ENCODE results near the gene RPP25.
"Not testable (repeated sequence)": the region's sequence is repeated elsewhere in the genome, so short reads cannot be mapped to it uniquely, and the experiment has no call there.

The RPP25 gene

GRCh38 chr15:74917676-74918075 is 38.9 kb downstream of the RPP25 start:
- no peak for DNase-seq (ENCODE audit: low read depth in 2 of 2)

- not testable (repeated sequence) for DNase-seq (ENCODE audit: low read depth in 2 of 2)
Observed at GRCh38 chr15:74913799-74914198, 42.8 kb downstream of the RPP25 start.

DNA sequence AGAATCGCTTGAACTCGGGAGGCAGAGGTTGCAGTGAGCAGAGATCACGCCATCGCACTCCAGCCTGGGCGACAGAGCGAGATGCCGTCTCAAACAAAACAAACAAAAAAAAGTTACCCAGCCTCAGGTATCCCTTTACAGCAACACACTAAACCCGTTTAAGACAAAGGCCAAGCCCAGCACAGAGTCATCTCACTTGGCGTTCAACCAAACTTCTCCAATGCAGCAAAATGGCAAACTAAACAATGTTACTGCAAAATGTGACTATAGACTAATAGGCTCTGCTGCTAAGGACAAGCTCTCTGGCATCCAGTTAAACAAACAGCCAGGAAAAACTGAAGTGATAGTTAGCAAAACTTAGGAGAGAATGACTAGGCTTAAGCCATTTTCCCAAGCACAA is 43.5 kb downstream of the RPP25 start:
- DNase-seq (ENCODE audit: low read depth in 2 of 2), result no peak

- DNase-seq (ENCODE audit: low read depth in 2 of 2), result no peak
Observed at GRCh38 chr15:74908635-74909034, 47.9 kb downstream of the RPP25 start.

DNA sequence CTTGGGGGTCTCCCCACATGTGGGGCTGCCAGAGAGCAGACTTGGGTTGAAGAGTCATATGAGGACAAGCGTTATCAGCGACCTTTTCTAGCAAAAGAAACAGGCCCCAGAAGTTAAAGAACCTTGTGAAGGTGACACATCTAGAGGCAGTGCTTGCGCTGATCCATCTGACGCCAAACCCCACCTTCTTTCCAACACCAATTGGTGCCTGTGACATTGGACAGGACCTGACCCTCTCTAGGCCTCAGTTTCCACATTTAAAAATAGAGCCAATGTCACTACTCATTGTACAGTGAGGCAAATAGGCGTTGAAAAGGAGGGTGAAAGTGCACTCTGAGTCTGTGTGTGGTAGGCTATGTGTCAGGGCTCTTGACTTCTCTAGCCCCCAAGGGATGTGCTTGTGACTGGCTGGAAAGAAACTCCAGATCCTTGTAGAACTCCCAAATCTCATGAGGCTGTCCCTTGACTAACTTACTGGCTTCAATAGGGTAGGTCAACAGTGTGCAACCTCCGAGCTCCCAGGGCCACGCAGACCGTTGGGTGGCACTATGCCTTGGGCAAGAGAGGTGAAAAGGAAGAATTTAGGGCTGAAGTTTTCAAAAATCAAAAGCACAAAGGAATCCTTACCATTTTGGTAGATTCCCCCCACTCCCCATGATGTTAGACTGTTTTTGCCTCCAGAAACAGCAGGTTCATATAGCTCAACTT is 49.3 kb downstream of the RPP25 start:
- DNase-seq (ENCODE audit: low read depth in 2 of 2), result no peak

- DNase-seq (ENCODE audit: low read depth in 2 of 2), result peak; percentile 53 to 69
Observed at GRCh38 chr15:74906450-74907162, 50.0 kb downstream of the RPP25 start, which contains the start of gene FAM219B. TSS of gene FAM219B (minus strand) at chr15:74906851. CDS start at chr15:74906800, 51 bp downstream.

GRCh38 chr15:74906067-74906449 is 50.5 kb downstream of the RPP25 start:
- DNase-seq (ENCODE audit: low read depth in 2 of 2), result peak in 1 of 2 donors; percentile 9

Data from stimulated activated CD4-positive, alpha-beta T cell treated with anti-CD3 and anti-CD28 coated beads, Interleukin-1b, Interleukin-23, amount 100 ng/mL, for 4 hours (primary cell).